Measurements from ENCODE around the gene HIRA.

The HIRA gene

GRCh38 chr22:19405652-19406051 is 25.9 kb downstream of the HIRA start:
- DNase-seq = no peak

- no peak for DNase-seq
Observed at GRCh38 chr22:19405133-19405532, 26.4 kb downstream of the HIRA start.

- no peak for DNase-seq
Observed at GRCh38 chr22:19404676-19405075, 26.9 kb downstream of the HIRA start.

GRCh38 chr22:19402642-19403191 is 28.8 kb downstream of the HIRA start:
- no peak for DNase-seq

GRCh38 chr22:19401483-19401882 is 30.1 kb downstream of the HIRA start:
- DNase-seq = no peak

GRCh38 chr22:19400881-19401280 is 30.7 kb downstream of the HIRA start:
- DNase-seq = no peak

GRCh38 chr22:19398652-19399051 is 32.9 kb downstream of the HIRA start:
- no peak for DNase-seq

GRCh38 chr22:19398206-19398605 is 33.3 kb downstream of the HIRA start:
- DNase-seq = no peak

GRCh38 chr22:19397734-19398104 is 33.8 kb downstream of the HIRA start:
- DNase-seq = no peak

- no peak for DNase-seq
Observed at GRCh38 chr22:19396934-19397733, 34.4 kb downstream of the HIRA start.

GRCh38 chr22:19396561-19396933 is 35.0 kb downstream of the HIRA start:
- no peak for DNase-seq

GRCh38 chr22:19395276-19395675 is 36.3 kb downstream of the HIRA start:
- no peak for DNase-seq

GRCh38 chr22:19394274-19395050 is 37.1 kb downstream of the HIRA start:
- no peak for DNase-seq

- DNase-seq = no peak
Observed at GRCh38 chr22:19393704-19394103, 37.8 kb downstream of the HIRA start.

GRCh38 chr22:19387575-19387974 is 44.0 kb downstream of the HIRA start:
- no peak for DNase-seq

- no peak for DNase-seq
Observed at GRCh38 chr22:19387038-19387437, 44.5 kb downstream of the HIRA start.

- no peak for DNase-seq
Observed at GRCh38 chr22:19386248-19386647, 45.3 kb downstream of the HIRA start.

GRCh38 chr22:19385221-19385906 is 46.2 kb downstream of the HIRA start:
- no peak for DNase-seq

- no peak for DNase-seq
Observed at GRCh38 chr22:19383292-19383691, 48.2 kb downstream of the HIRA start.

- no peak for DNase-seq
Observed at GRCh38 chr22:19382240-19382639, 49.3 kb downstream of the HIRA start.

GRCh38 chr22:19378344-19378674 is 53.2 kb downstream of the HIRA start:
- DNase-seq = no peak

GRCh38 chr22:19377565-19378343 is 53.8 kb downstream of the HIRA start:
- DNase-seq = no peak

GRCh38 chr22:19376971-19377370 is 54.6 kb downstream of the HIRA start:
- no peak for DNase-seq

Data from activated naive CD4-positive, alpha-beta T cell (primary cell).